HUES6 (cell line): Measurements from ENCODE around the gene SLC23A3.

Source experiments
- H3K27ac ChIP-seq: 2 replicates; pipeline ENCODE4 v1.7.0; 2013; ENCODE audit warnings: low read depth, mild to moderate bottlenecking, low read length, inconsistent platforms
- H3K27me3 ChIP-seq: 2 replicates; pipeline ENCODE4 v1.6.1; 2013; ENCODE audit warnings: low read length; ENCODE audit not compliant: control insufficient read depth, insufficient read depth
- H3K36me3 ChIP-seq: 2 replicates; pipeline ENCODE4 v1.6.1; 2013; ENCODE audit warnings: low read length; ENCODE audit not compliant: control insufficient read depth, insufficient read depth
- H3K4me1 ChIP-seq: 2 replicates; pipeline ENCODE4 v1.6.1; 2013; ENCODE audit warnings: low read length; ENCODE audit not compliant: control insufficient read depth, insufficient read depth
- H3K4me3 ChIP-seq: 2 replicates; pipeline ENCODE4 v1.5.1; 2013; ENCODE audit warnings: low read depth, low read length
- H3K9ac ChIP-seq: one replicate; pipeline ENCODE4 v1.6.1; 2013; ENCODE audit warnings: mild to moderate bottlenecking, low read length
- H3K9me3 ChIP-seq: 2 replicates; pipeline ENCODE4 v1.6.1; 2013; ENCODE audit warnings: low read depth, low read length; ENCODE audit not compliant: control insufficient read depth, insufficient read depth

Gene SLC23A3

GRCh38 chr2:219158586-219158985 lies 11.2 kb downstream of the SLC23A3 start:
- Histone ChIP-seq H3K9ac (no peak overlapping the region), H3K27ac (no peak overlapping the region), H3K9me3 (no peaks in the 10 kb centered on the region), H3K4me3 (no peak overlapping the region), H3K36me3 (no peaks in the 10 kb centered on the region), H3K4me1 (peaks cover 12% of the 10 kb centered on the region; the same call in 1 of the 2 replicates), H3K27me3 (peaks cover 15% of the 10 kb centered on the region)

GRCh38 chr2:219158025-219158424 lies 11.8 kb downstream of the SLC23A3 start:
- Histone ChIP-seq H3K9me3 (no peaks in the 10 kb centered on the region), H3K4me1 (peaks cover 12% of the 10 kb centered on the region; the same call in 1 of the 2 replicates), H3K27me3 (peaks cover 15% of the 10 kb centered on the region), H3K27ac (no peak overlapping the region), H3K36me3 (no peaks in the 10 kb centered on the region), H3K4me3 (no peak overlapping the region), H3K9ac (no peak overlapping the region)

- no peak overlapping the region for H3K27ac ChIP-seq
- no peak overlapping the region for H3K9ac ChIP-seq
- H3K4me3 ChIP-seq: no peak overlapping the region
- H3K4me1 ChIP-seq: peaks cover 12% of the 10 kb centered on the region; the same call in 1 of the 2 replicates
- H3K36me3 ChIP-seq: no peaks in the 10 kb centered on the region
- H3K27me3 ChIP-seq: peaks cover 11% of the 10 kb centered on the region
- no peaks in the 10 kb centered on the region for H3K9me3 ChIP-seq
Observed at GRCh38 chr2:219157396-219157795, 12.4 kb downstream of the SLC23A3 start.

GRCh38 chr2:219155054-219155644 lies 14.7 kb downstream of the SLC23A3 start:
- peaks cover 8% of the 10 kb centered on the region; the same call in 1 of the 2 replicates for H3K4me1 ChIP-seq
- H3K27ac ChIP-seq: no peak overlapping the region
- no peaks in the 10 kb centered on the region for H3K27me3 ChIP-seq
- H3K4me3 ChIP-seq: no peak overlapping the region
- H3K9ac ChIP-seq: no peak overlapping the region
- no peaks in the 10 kb centered on the region for H3K36me3 ChIP-seq
- no peaks in the 10 kb centered on the region for H3K9me3 ChIP-seq

- Histone ChIP-seq H3K27ac (no peak overlapping the region), H3K9me3 (no peaks in the 10 kb centered on the region), H3K9ac (no peak overlapping the region), H3K27me3 (no peaks in the 10 kb centered on the region), H3K36me3 (peaks cover 21% of the 10 kb centered on the region), H3K4me1 (no peaks in the 10 kb centered on the region), H3K4me3 (no peak overlapping the region)
Observed at GRCh38 chr2:219149667-219150066, 20.2 kb downstream of the SLC23A3 start.

GRCh38 chr2:219142329-219142728 lies 27.5 kb downstream of the SLC23A3 start:
- no peaks in the 10 kb centered on the region for H3K4me1 ChIP-seq
- H3K36me3 ChIP-seq: peaks cover 25% of the 10 kb centered on the region
- H3K9ac ChIP-seq: no peak overlapping the region
- H3K4me3 ChIP-seq: no peak overlapping the region
- no peaks in the 10 kb centered on the region for H3K27me3 ChIP-seq
- 0 out of 2 replicates have a peak, but pooled peaks cover 3% of the 10 kb centered on the region for H3K9me3 ChIP-seq
- H3K27ac ChIP-seq: no peak overlapping the region

GRCh38 chr2:219140722-219141121 lies 29.1 kb downstream of the SLC23A3 start:
- 0 out of 2 replicates have a peak, but pooled peaks cover 3% of the 10 kb centered on the region for H3K9me3 ChIP-seq
- no peaks in the 10 kb centered on the region for H3K4me1 ChIP-seq
- no peaks in the 10 kb centered on the region for H3K27me3 ChIP-seq
- H3K27ac ChIP-seq: no peak overlapping the region
- no peak overlapping the region for H3K4me3 ChIP-seq
- H3K9ac ChIP-seq: no peak overlapping the region
- H3K36me3 ChIP-seq: peaks cover 12% of the 10 kb centered on the region

- Histone ChIP-seq H3K9ac (no peak overlapping the region), H3K9me3 (no peaks in the 10 kb centered on the region), H3K27ac (no peak overlapping the region), H3K27me3 (no peaks in the 10 kb centered on the region), H3K4me1 (no peaks in the 10 kb centered on the region; the same call in 1 of the 2 replicates), H3K4me3 (no peak overlapping the region), H3K36me3 (no peaks in the 10 kb centered on the region)
Observed at GRCh38 chr2:219133976-219134375, 35.9 kb downstream of the SLC23A3 start.

GRCh38 chr2:219131744-219132143 lies 38.1 kb downstream of the SLC23A3 start:
- H3K9ac ChIP-seq: no peak overlapping the region
- H3K27me3 ChIP-seq: no peaks in the 10 kb centered on the region
- no peaks in the 10 kb centered on the region; the same call in 1 of the 2 replicates for H3K4me1 ChIP-seq
- H3K9me3 ChIP-seq: no peaks in the 10 kb centered on the region
- no peaks in the 10 kb centered on the region for H3K36me3 ChIP-seq
- no peak overlapping the region for H3K4me3 ChIP-seq
- H3K27ac ChIP-seq: no peak overlapping the region

GRCh38 chr2:219131327-219131726 lies 38.5 kb downstream of the SLC23A3 start:
- Histone ChIP-seq H3K27ac (no peak overlapping the region), H3K9me3 (no peaks in the 10 kb centered on the region)

GRCh38 chr2:219129589-219129988 lies 40.2 kb downstream of the SLC23A3 start:
- Histone ChIP-seq H3K9me3 (no peaks in the 10 kb centered on the region), H3K4me3 (no peak overlapping the region), H3K27ac (no peak overlapping the region), H3K36me3 (no peaks in the 10 kb centered on the region), H3K27me3 (no peaks in the 10 kb centered on the region), H3K4me1 (peaks cover 5% of the 10 kb centered on the region), H3K9ac (no peak overlapping the region)

More at GRCh38 chr2:219131327-219131726, 38.5 kb downstream of the SLC23A3 start:
- Histone ChIP-seq H3K36me3 (no peaks in the 10 kb centered on the region), H3K27me3 (no peaks in the 10 kb centered on the region), H3K4me3 (no peak overlapping the region), H3K9ac (no peak overlapping the region), H3K4me1 (no peaks in the 10 kb centered on the region; the same call in 1 of the 2 replicates)
